ENCODE data around the gene INPP4B.

DNA sequence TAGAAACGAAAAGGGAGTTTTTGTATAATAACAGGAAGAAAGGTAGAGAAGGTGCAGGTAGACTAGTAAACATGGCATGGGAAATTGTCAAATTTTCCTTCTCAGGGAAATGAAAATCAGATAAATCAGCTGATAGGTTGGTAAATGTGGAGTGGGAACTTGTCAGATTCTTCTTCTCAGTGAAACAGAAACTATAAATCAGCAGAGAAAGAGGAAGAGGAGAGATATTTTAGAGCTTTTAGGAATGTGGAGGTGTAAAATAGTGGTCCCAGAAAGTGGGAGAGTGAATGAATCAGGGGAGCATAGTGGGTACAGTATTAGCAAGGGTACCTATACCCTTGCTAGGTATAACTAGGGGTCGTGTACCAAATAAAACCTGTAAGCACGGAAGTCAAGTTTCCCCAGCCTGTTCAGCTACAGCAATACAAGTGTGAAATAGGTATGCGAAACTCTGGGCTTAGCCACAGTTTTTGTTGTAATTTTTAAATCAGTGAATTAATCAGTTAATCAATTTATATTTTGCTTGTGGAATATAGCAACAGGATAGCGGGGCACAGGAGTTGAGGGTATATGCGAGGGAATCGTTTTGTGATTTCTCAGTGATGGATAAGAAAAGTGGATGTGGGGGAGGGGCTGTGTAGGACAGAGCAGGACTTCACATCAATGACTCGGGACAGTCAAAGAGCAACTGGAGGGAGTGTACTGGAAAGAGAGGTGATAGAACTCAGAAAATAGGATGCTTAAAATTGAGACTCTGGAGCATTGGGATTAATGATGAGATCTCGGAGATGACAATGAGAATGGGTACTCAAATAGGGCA is 561.5 kb downstream of the INPP4B start:
- TF ChIP-seq, protein P1, sequence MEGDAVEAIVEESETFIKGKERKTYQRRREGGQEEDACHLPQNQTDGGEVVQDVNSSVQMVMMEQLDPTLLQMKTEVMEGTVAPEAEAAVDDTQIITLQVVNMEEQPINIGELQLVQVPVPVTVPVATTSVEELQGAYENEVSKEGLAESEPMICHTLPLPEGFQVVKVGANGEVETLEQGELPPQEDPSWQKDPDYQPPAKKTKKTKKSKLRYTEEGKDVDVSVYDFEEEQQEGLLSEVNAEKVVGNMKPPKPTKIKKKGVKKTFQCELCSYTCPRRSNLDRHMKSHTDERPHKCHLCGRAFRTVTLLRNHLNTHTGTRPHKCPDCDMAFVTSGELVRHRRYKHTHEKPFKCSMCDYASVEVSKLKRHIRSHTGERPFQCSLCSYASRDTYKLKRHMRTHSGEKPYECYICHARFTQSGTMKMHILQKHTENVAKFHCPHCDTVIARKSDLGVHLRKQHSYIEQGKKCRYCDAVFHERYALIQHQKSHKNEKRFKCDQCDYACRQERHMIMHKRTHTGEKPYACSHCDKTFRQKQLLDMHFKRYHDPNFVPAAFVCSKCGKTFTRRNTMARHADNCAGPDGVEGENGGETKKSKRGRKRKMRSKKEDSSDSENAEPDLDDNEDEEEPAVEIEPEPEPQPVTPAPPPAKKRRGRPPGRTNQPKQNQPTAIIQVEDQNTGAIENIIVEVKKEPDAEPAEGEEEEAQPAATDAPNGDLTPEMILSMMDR (IDR thresholded peaks at IDR 0.05) = no peak
- TF ChIP-seq EZH2 (IDR thresholded peaks at IDR 0.05; ENCODE audit: borderline replicate concordance, insufficient read depth, low read depth, low read length, poor library complexity, severe bottlenecking) = no peak

All from B cell (primary cell).